IPS DF 4.7 (cell line): Measurements from ENCODE around the gene RSPRY1.

Experiments used
- DNase-seq: peaks from one replicate; pipeline ENCODE4 v3.0.0-alpha.2; 2013; ENCODE audit warnings: low spot score; ENCODE audit errors: extremely low read depth

Gene RSPRY1

GRCh38 chr16:57185945-57186871 lies at the start of gene RSPRY1, which contains the start of gene PSME3IP1:
Gene RSPRY1 (plus strand): TSS chr16:57186329. CDS start chr16:57204659, 18,330 bp downstream.
Gene PSME3IP1 (minus strand): TSS chr16:57186039. CDS start chr16:57173854, 12,185 bp downstream.
- DNase-seq, result peak; percentile 97

- DNase-seq, result no peak
These were observed 49.1 kb upstream of the RSPRY1 start for GRCh38 chr16:57137043-57137442.

GRCh38 chr16:57137566-57138273 lies 48.4 kb upstream of the RSPRY1 start:
- DNase-seq, result no peak

- DNase-seq, result no peak
These were observed 47.7 kb upstream of the RSPRY1 start for GRCh38 chr16:57138281-57138935.

GRCh38 chr16:57140931-57141668 lies 45.0 kb upstream of the RSPRY1 start:
- DNase-seq, result no peak

GRCh38 chr16:57141822-57142631 lies 44.1 kb upstream of the RSPRY1 start:
- no peak for DNase-seq

GRCh38 chr16:57143149-57143921 lies 42.8 kb upstream of the RSPRY1 start:
- DNase-seq, result no peak

GRCh38 chr16:57144027-57144426 lies 42.1 kb upstream of the RSPRY1 start:
- DNase-seq, result no peak

GRCh38 chr16:57145046-57146021 lies 40.8 kb upstream of the RSPRY1 start:
- no peak for DNase-seq

GRCh38 chr16:57146040-57146647 lies 40.0 kb upstream of the RSPRY1 start:
- DNase-seq, result no peak

GRCh38 chr16:57146735-57147134 lies 39.4 kb upstream of the RSPRY1 start:
- no peak for DNase-seq

- no peak for DNase-seq
These were observed 38.5 kb upstream of the RSPRY1 start for GRCh38 chr16:57147381-57148221.

- no peak for DNase-seq
These were observed 37.6 kb upstream of the RSPRY1 start for GRCh38 chr16:57148481-57148880.

- no peak for DNase-seq
These were observed 36.7 kb upstream of the RSPRY1 start for GRCh38 chr16:57149391-57149790.

GRCh38 chr16:57150682-57151330 lies 35.3 kb upstream of the RSPRY1 start:
- no peak for DNase-seq

- DNase-seq, result no peak
These were observed 34.8 kb upstream of the RSPRY1 start for GRCh38 chr16:57151369-57151768.
